Tongue (tissue), 2 donors: Measurements from ENCODE around the gene PIK3R5. TPM values are rescaled to one million over a fixed set of nuclear protein-coding genes. Genes with fewer than 3 reads are reported as not detected.

Experiments used
- DNase-seq: peaks from one replicate; pipeline ENCODE4 v3.0.0-alpha.2; 2015
- total RNA-seq: library from RNA; depleted of rRNA; stranded (reverse); fragments of >200 nt; gene quantifications from one replicate; pipeline ENCODE4 v1.2.3, GENCODE V29; 2014

The PIK3R5 gene
- total RNA-seq, 1 donor from 2014 or later: 1.5 TPM

GRCh38 chr17:8875957-8876356 is 89.5 kb downstream of the PIK3R5 start:
- no peak for DNase-seq

GRCh38 chr17:8875436-8875835 is 90.1 kb downstream of the PIK3R5 start:
- no peak for DNase-seq

GRCh38 chr17:8873801-8874715 is 91.4 kb downstream of the PIK3R5 start:
- DNase-seq: no peak

GRCh38 chr17:8872705-8873435 is 92.6 kb downstream of the PIK3R5 start:
- no peak for DNase-seq

GRCh38 chr17:8872036-8872704 is 93.3 kb downstream of the PIK3R5 start:
- no peak for DNase-seq

- DNase-seq: no peak
These were observed 94.4 kb downstream of the PIK3R5 start for GRCh38 chr17:8871081-8871581.

GRCh38 chr17:8870406-8871040 is 95.0 kb downstream of the PIK3R5 start:
- no peak for DNase-seq

- DNase-seq: no peak
These were observed 96.2 kb downstream of the PIK3R5 start for GRCh38 chr17:8869114-8869815.

GRCh38 chr17:8868529-8868951 is 97.0 kb downstream of the PIK3R5 start:
- DNase-seq: no peak

GRCh38 chr17:8868092-8868491 is 97.4 kb downstream of the PIK3R5 start:
- DNase-seq: no peak

- DNase-seq: no peak
These were observed 98.0 kb downstream of the PIK3R5 start, which contains the start of gene PIK3R6 for GRCh38 chr17:8867361-8867981. PIK3R6 (minus strand) TSS chr17:8867674; CDS start chr17:8849794, 17,880 bp downstream.

GRCh38 chr17:8865811-8866210 is 99.7 kb downstream of the PIK3R5 start:
- DNase-seq: no peak

GRCh38 chr17:8865385-8865784 is 100.1 kb downstream of the PIK3R5 start:
- no peak for DNase-seq

GRCh38 chr17:8862213-8863056 is 103.1 kb downstream of the PIK3R5 start:
- DNase-seq: no peak

GRCh38 chr17:8861495-8862181 is 103.9 kb downstream of the PIK3R5 start:
- no peak for DNase-seq

- DNase-seq: no peak
These were observed 105.6 kb downstream of the PIK3R5 start for GRCh38 chr17:8859804-8860430.

- no peak for DNase-seq
These were observed 106.3 kb downstream of the PIK3R5 start for GRCh38 chr17:8859027-8859803.

- peak; percentile 37 for DNase-seq
These were observed 107.6 kb downstream of the PIK3R5 start for GRCh38 chr17:8857919-8858318.
